Forelimb muscle (tissue), 1 donor: ENCODE data around the gene ALDH16A1. TPM values are rescaled to one million over a fixed set of nuclear protein-coding genes. Genes with fewer than 3 reads are reported as not detected.
"Not testable (repeated sequence)": the region's sequence is repeated elsewhere in the genome, so short reads cannot be mapped to it uniquely, and the experiment has no call there.

Experiments
- DNase-seq: peaks from one replicate; pipeline ENCODE4 v3.0.0-alpha.2; 2013; ENCODE audit warnings: low read depth
- polyA plus RNA-seq: library from polyadenylated mRNA; unstranded; fragments of 120-200 nt; gene quantifications from one replicate; pipeline ENCODE4 v1.2.1, GENCODE V29; 2013; ENCODE audit not compliant: insufficient read length

ALDH16A1 gene
- polyA plus RNA-seq, 1 donor = 10.1 TPM

GRCh38 chr19:49440439-49441209, 12.4 kb upstream of the ALDH16A1 start:
- no peak for DNase-seq

- DNase-seq = no peak
Observed at GRCh38 chr19:49441210-49441959, 11.6 kb upstream of the ALDH16A1 start, which contains the start of gene SLC17A7. Gene SLC17A7 (minus strand): TSS chr19:49441527. CDS start chr19:49441379, 148 bp downstream.

GRCh38 chr19:49441960-49442350, 11.1 kb upstream of the ALDH16A1 start:
- DNase-seq = no peak

- DNase-seq = no peak
Observed at GRCh38 chr19:49442354-49442753, 10.7 kb upstream of the ALDH16A1 start.

- DNase-seq = peak; percentile 38
Observed at GRCh38 chr19:49442771-49443365, 10.2 kb upstream of the ALDH16A1 start.

- DNase-seq = peak; percentile 88
Observed at GRCh38 chr19:49443366-49444099, 9.5 kb upstream of the ALDH16A1 start.

GRCh38 chr19:49444100-49444700, 8.8 kb upstream of the ALDH16A1 start:
- DNase-seq = not testable (repeated sequence)

GRCh38 chr19:49445997-49446396, 7.0 kb upstream of the ALDH16A1 start:
- no peak for DNase-seq

- DNase-seq = no peak
Observed at GRCh38 chr19:49447485-49448431, 5.3 kb upstream of the ALDH16A1 start.

GRCh38 chr19:49448432-49448786, 4.6 kb upstream of the ALDH16A1 start:
- DNase-seq = no peak

GRCh38 chr19:49450405-49450804, 2.6 kb upstream of the ALDH16A1 start:
- no peak for DNase-seq

- DNase-seq = peak; percentile 99
Observed at GRCh38 chr19:49451430-49452181, 1.4 kb upstream of the ALDH16A1 start, which contains the start of gene PIH1D1. Gene PIH1D1 (minus strand): TSS chr19:49451814. CDS start chr19:49451574, 240 bp downstream.

- DNase-seq = no peak
Observed at GRCh38 chr19:49453757-49454240, 774 bp downstream of the ALDH16A1 start.

- DNase-seq = peak; percentile 85
Observed at GRCh38 chr19:49455773-49456172, 2.7 kb downstream of the ALDH16A1 start.

GRCh38 chr19:49456326-49456725, 3.3 kb downstream of the ALDH16A1 start:
- no peak for DNase-seq

GRCh38 chr19:49458567-49458903, 5.5 kb downstream of the ALDH16A1 start:
- no peak for DNase-seq

GRCh38 chr19:49459388-49459787, 6.4 kb downstream of the ALDH16A1 start:
- no peak for DNase-seq

GRCh38 chr19:49461130-49461529, 8.1 kb downstream of the ALDH16A1 start:
- not testable (repeated sequence) for DNase-seq

GRCh38 chr19:49461656-49462055, 8.6 kb downstream of the ALDH16A1 start:
- DNase-seq = no peak
